ENCODE results near the gene DIPK1A.

DIPK1A gene

DNA sequence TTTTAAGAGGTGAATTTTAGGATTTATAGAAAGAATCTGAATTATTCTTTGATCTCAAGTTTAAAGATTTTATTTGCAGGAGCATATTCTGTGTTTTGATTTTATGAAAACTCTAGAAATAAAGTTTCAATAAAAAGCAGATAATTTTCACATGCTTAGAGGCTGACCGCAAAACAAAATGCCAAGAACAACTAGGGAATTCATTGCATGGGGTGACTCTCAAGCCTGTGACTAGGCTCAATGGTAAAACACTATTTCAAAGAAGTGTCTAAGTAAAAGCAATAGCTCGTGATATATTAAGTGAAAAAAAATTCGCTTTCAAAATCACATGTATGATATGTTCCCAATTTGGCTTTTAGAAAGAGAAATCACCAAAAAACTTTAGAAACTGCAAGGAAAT lies 79.9 kb downstream of the DIPK1A start:
- TF ChIP-seq FOXM1 (IDR thresholded peaks at IDR 0.05; ENCODE audit: borderline replicate concordance, low read depth) = no peak
- TF ChIP-seq REST (IDR thresholded peaks at IDR 0.05; ENCODE audit: low read depth) = no peak
- TF ChIP-seq EGR1 (IDR thresholded peaks at IDR 0.05) = no peak
- no peak for TF ChIP-seq CEBPB (IDR thresholded peaks at IDR 0.05)
- no peak for TF ChIP-seq MAX (IDR thresholded peaks at IDR 0.05)
- TF ChIP-seq YY1 (IDR thresholded peaks at IDR 0.05; ENCODE audit: low read depth) = no peak
- TF ChIP-seq CREB1 (IDR thresholded peaks at IDR 0.05; ENCODE audit: low read depth) = no peak
- no peak for TF ChIP-seq RAD21 (IDR thresholded peaks at IDR 0.05; ENCODE audit: low read depth)
- no peak for TF ChIP-seq TAF1 (IDR thresholded peaks at IDR 0.05; ENCODE audit: low read depth)
- no peak for TF ChIP-seq TEAD4 (IDR thresholded peaks at IDR 0.05)
- TF ChIP-seq, protein P1, sequence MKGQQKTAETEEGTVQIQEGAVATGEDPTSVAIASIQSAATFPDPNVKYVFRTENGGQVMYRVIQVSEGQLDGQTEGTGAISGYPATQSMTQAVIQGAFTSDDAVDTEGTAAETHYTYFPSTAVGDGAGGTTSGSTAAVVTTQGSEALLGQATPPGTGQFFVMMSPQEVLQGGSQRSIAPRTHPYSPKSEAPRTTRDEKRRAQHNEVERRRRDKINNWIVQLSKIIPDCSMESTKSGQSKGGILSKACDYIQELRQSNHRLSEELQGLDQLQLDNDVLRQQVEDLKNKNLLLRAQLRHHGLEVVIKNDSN (IDR thresholded peaks at IDR 0.05) = no peak
- TF ChIP-seq NFIC (IDR thresholded peaks at IDR 0.05) = no peak
- TF ChIP-seq ZBTB7A (IDR thresholded peaks at IDR 0.05; ENCODE audit: low read depth) = no peak
- TF ChIP-seq EP300 (IDR thresholded peaks at IDR 0.05; ENCODE audit: borderline replicate concordance) = no peak
- TF ChIP-seq TCF12 (IDR thresholded peaks at IDR 0.05; ENCODE audit: low read depth) = no peak

DNA sequence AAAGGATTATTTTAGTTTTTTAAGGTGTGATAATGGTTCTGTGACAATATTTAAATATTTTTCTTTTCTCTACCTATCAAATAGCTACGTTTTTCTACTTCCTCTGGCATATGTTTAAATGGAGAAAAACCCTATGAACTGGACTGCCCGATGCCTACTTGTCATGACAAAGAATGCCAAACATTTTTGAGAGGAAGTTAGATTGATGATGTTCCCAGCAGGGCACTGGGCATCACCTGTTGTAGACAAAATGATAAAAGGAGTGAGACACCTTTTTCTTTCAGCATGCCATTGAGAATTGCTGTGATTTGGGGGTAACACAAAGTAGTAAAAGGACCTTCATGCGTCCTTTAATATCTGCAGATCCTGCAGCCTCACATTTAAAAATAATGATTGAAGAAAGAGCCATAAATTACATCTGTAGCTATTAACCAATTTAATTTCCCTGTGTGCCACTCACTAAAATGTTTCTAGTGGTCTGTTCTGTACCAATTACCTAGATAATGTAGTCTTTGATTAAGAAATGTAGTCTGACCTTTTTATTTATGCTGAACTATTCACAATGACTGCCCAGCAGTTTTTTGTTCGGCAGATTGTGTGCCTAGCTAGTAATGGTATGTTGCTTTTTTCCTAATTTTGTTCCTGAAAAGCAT lies 81.8 kb downstream of the DIPK1A start:
- TF ChIP-seq EP300 (IDR thresholded peaks at IDR 0.05; ENCODE audit: borderline replicate concordance) (no peak), RAD21 (IDR thresholded peaks at IDR 0.05; ENCODE audit: low read depth) (no peak), CREB1 (IDR thresholded peaks at IDR 0.05; ENCODE audit: low read depth) (no peak), TEAD4 (IDR thresholded peaks at IDR 0.05) (no peak), NFIC (IDR thresholded peaks at IDR 0.05) (no peak), ZBTB7A (IDR thresholded peaks at IDR 0.05; ENCODE audit: low read depth) (no peak), FOXM1 (IDR thresholded peaks at IDR 0.05; ENCODE audit: borderline replicate concordance, low read depth) (no peak), TCF12 (IDR thresholded peaks at IDR 0.05; ENCODE audit: low read depth) (no peak), MAX (IDR thresholded peaks at IDR 0.05) (no peak), EGR1 (IDR thresholded peaks at IDR 0.05) (no peak), YY1 (IDR thresholded peaks at IDR 0.05; ENCODE audit: low read depth) (no peak)
- TF ChIP-seq, protein P1 (IDR thresholded peaks at IDR 0.05) = no peak

DNA sequence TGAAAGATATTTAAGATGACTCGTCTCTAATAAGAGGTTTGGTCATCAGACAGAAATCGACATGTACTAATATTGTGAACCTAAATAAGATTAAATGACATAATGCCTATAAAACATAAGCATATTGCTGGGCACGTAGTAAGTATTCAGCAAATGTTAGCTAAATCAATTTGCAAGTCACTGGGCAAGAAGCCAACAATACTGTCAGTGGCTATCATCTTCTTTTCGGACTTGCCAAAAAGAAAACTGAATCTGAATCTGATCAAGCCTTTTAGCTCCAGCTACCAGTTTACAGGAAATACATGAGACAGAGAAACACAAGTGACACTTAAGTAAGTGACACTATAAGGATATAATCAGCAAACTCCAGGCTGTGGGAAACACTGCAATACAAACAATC lies 83.5 kb downstream of the DIPK1A start:
- TF ChIP-seq CREB1 (IDR thresholded peaks at IDR 0.05; ENCODE audit: low read depth) = no peak
- no peak for TF ChIP-seq FOXM1 (IDR thresholded peaks at IDR 0.05; ENCODE audit: borderline replicate concordance, low read depth)
- TF ChIP-seq REST (IDR thresholded peaks at IDR 0.05; ENCODE audit: low read depth) = no peak
- TF ChIP-seq TEAD4 (IDR thresholded peaks at IDR 0.05) = no peak
- no peak for TF ChIP-seq EGR1 (IDR thresholded peaks at IDR 0.05)
- no peak for TF ChIP-seq TCF12 (IDR thresholded peaks at IDR 0.05; ENCODE audit: low read depth)
- TF ChIP-seq RAD21 (IDR thresholded peaks at IDR 0.05; ENCODE audit: low read depth) = no peak
- TF ChIP-seq TAF1 (IDR thresholded peaks at IDR 0.05; ENCODE audit: low read depth) = no peak
- no peak for TF ChIP-seq EP300 (IDR thresholded peaks at IDR 0.05; ENCODE audit: borderline replicate concordance)
- no peak for TF ChIP-seq CEBPB (IDR thresholded peaks at IDR 0.05)
- TF ChIP-seq NFIC (IDR thresholded peaks at IDR 0.05) = no peak
- TF ChIP-seq YY1 (IDR thresholded peaks at IDR 0.05; ENCODE audit: low read depth) = no peak
- no peak for TF ChIP-seq MAX (IDR thresholded peaks at IDR 0.05)
- TF ChIP-seq, protein P1 (IDR thresholded peaks at IDR 0.05) = no peak
- TF ChIP-seq ZBTB7A (IDR thresholded peaks at IDR 0.05; ENCODE audit: low read depth) = no peak

- TF ChIP-seq TEAD4 (IDR thresholded peaks at IDR 0.05) = no peak
- no peak for TF ChIP-seq FOXM1 (IDR thresholded peaks at IDR 0.05; ENCODE audit: borderline replicate concordance, low read depth)
- TF ChIP-seq NFIC (IDR thresholded peaks at IDR 0.05) = no peak
- TF ChIP-seq TAF1 (IDR thresholded peaks at IDR 0.05; ENCODE audit: low read depth) = no peak
- no peak for TF ChIP-seq ZBTB7A (IDR thresholded peaks at IDR 0.05; ENCODE audit: low read depth)
- no peak for TF ChIP-seq EP300 (IDR thresholded peaks at IDR 0.05; ENCODE audit: borderline replicate concordance)
- TF ChIP-seq TCF12 (IDR thresholded peaks at IDR 0.05; ENCODE audit: low read depth) = no peak
- no peak for TF ChIP-seq CREB1 (IDR thresholded peaks at IDR 0.05; ENCODE audit: low read depth)
- no peak for TF ChIP-seq EGR1 (IDR thresholded peaks at IDR 0.05)
- no peak for TF ChIP-seq RAD21 (IDR thresholded peaks at IDR 0.05; ENCODE audit: low read depth)
- TF ChIP-seq, protein P1 (IDR thresholded peaks at IDR 0.05) = no peak
- TF ChIP-seq MAX (IDR thresholded peaks at IDR 0.05) = no peak
- no peak for TF ChIP-seq REST (IDR thresholded peaks at IDR 0.05; ENCODE audit: low read depth)
- TF ChIP-seq CEBPB (IDR thresholded peaks at IDR 0.05) = no peak
- no peak for TF ChIP-seq YY1 (IDR thresholded peaks at IDR 0.05; ENCODE audit: low read depth)
These were observed 84.1 kb downstream of the DIPK1A start for GRCh38 chr1:92877081-92877711.
